ENCODE data around the gene ENG.

ENG gene

GRCh38 chr9:127893392-127893791 lies 38.9 kb upstream of the ENG start:
- Histone ChIP-seq H3K4me1 (ENCODE audit: low read length) (peaks cover 7% of the 10 kb centered on the region; the same call in 1 of the 2 replicates), H3K36me3 (replicated peaks; ENCODE audit: low read depth, low read length) (peaks cover 67% of the 10 kb centered on the region)
- TF ChIP-seq EZH2phosphoT487 (IDR thresholded peaks at IDR 0.05; ENCODE audit: low read depth) (no peak), CTCF (IDR thresholded peaks at IDR 0.05; ENCODE audit: low read depth, low read length) (no peak)

GRCh38 chr9:127892831-127893230 lies 38.4 kb upstream of the ENG start:
- no peak for TF ChIP-seq EZH2phosphoT487 (IDR thresholded peaks at IDR 0.05; ENCODE audit: low read depth)
- TF ChIP-seq CTCF (IDR thresholded peaks at IDR 0.05; ENCODE audit: low read depth, low read length): no peak
- H3K4me3 ChIP-seq (ENCODE audit: low read length): no peak overlapping the region
- no peak overlapping the region for H3K9ac ChIP-seq (ENCODE audit: low read length)
- H3K4me1 ChIP-seq (ENCODE audit: low read length): peaks cover 5% of the 10 kb centered on the region; the same call in 1 of the 2 replicates
- peaks cover 30% of the 10 kb centered on the region for H3K9me3 ChIP-seq (ENCODE audit: insufficient read depth, low read length)
- peaks cover 68% of the 10 kb centered on the region for H3K36me3 ChIP-seq (replicated peaks; ENCODE audit: low read depth, low read length)
- peaks cover 4% of the 10 kb centered on the region; the same call in 1 of the 2 replicates for H3K79me2 ChIP-seq (ENCODE audit: low read length)
- no peaks in the 10 kb centered on the region for H3K27me3 ChIP-seq (ENCODE audit: low read depth, low read length)
- H2AFZ ChIP-seq (ENCODE audit: low read depth, low read length): no peak overlapping the region
- no peak overlapping the region for H3K4me2 ChIP-seq (ENCODE audit: low read length)
- H3K27ac ChIP-seq (ENCODE audit: low read length): no peak overlapping the region
- H4K20me1 ChIP-seq (ENCODE audit: insufficient read depth, low read length): 0 out of 2 replicates have a peak, but pooled peaks cover 4% of the 10 kb centered on the region

More at GRCh38 chr9:127893392-127893791, 38.9 kb upstream of the ENG start:
- Histone ChIP-seq H3K79me2 (ENCODE audit: low read length) (peaks cover 5% of the 10 kb centered on the region), H2AFZ (ENCODE audit: low read depth, low read length) (no peak overlapping the region), H3K4me3 (ENCODE audit: low read length) (no peak overlapping the region), H4K20me1 (ENCODE audit: insufficient read depth, low read length) (0 out of 2 replicates have a peak, but pooled peaks cover 4% of the 10 kb centered on the region), H3K4me2 (ENCODE audit: low read length) (no peak overlapping the region), H3K9me3 (ENCODE audit: insufficient read depth, low read length) (peaks cover 30% of the 10 kb centered on the region), H3K27me3 (ENCODE audit: low read depth, low read length) (no peaks in the 10 kb centered on the region), H3K9ac (ENCODE audit: low read length) (no peak overlapping the region), H3K27ac (ENCODE audit: low read length) (no peak overlapping the region)

GRCh38 chr9:127890053-127890452 lies 35.6 kb upstream of the ENG start:
- Histone ChIP-seq H2AFZ (ENCODE audit: low read depth, low read length) (no peak overlapping the region), H3K27ac (ENCODE audit: low read length) (no peak overlapping the region), H3K4me3 (ENCODE audit: low read length) (no peak overlapping the region), H3K9ac (ENCODE audit: low read length) (no peak overlapping the region), H3K9me3 (ENCODE audit: insufficient read depth, low read length) (peaks cover 23% of the 10 kb centered on the region), H3K4me1 (ENCODE audit: low read length) (no peaks in the 10 kb centered on the region), H3K79me2 (ENCODE audit: low read length) (no peaks in the 10 kb centered on the region), H3K36me3 (replicated peaks; ENCODE audit: low read depth, low read length) (peaks cover 64% of the 10 kb centered on the region), H4K20me1 (ENCODE audit: insufficient read depth, low read length) (no peaks in the 10 kb centered on the region), H3K4me2 (ENCODE audit: low read length) (no peak overlapping the region), H3K27me3 (ENCODE audit: low read depth, low read length) (no peaks in the 10 kb centered on the region)
- TF ChIP-seq EZH2phosphoT487 (IDR thresholded peaks at IDR 0.05; ENCODE audit: low read depth): no peak
- no peak for TF ChIP-seq CTCF (IDR thresholded peaks at IDR 0.05; ENCODE audit: low read depth, low read length)

GRCh38 chr9:127887792-127888191 lies 33.3 kb upstream of the ENG start:
- peaks cover 41% of the 10 kb centered on the region for H3K36me3 ChIP-seq (replicated peaks; ENCODE audit: low read depth, low read length)
- H3K27ac ChIP-seq (ENCODE audit: low read length): no peak overlapping the region

More at GRCh38 chr9:127887792-127888191, 33.3 kb upstream of the ENG start:
- Histone ChIP-seq H3K27me3 (ENCODE audit: low read depth, low read length) (no peaks in the 10 kb centered on the region), H3K9me3 (ENCODE audit: insufficient read depth, low read length) (peaks cover 8% of the 10 kb centered on the region), H3K4me1 (ENCODE audit: low read length) (no peaks in the 10 kb centered on the region), H3K4me3 (ENCODE audit: low read length) (no peak overlapping the region), H2AFZ (ENCODE audit: low read depth, low read length) (no peak overlapping the region), H3K79me2 (ENCODE audit: low read length) (no peaks in the 10 kb centered on the region), H3K9ac (ENCODE audit: low read length) (no peak overlapping the region), H4K20me1 (ENCODE audit: insufficient read depth, low read length) (no peaks in the 10 kb centered on the region), H3K4me2 (ENCODE audit: low read length) (no peak overlapping the region)
- TF ChIP-seq EZH2phosphoT487 (IDR thresholded peaks at IDR 0.05; ENCODE audit: low read depth): no peak
- no peak for TF ChIP-seq CTCF (IDR thresholded peaks at IDR 0.05; ENCODE audit: low read depth, low read length)
